ENCODE measurements around the gene DEPDC1B. TPM values are rescaled to one million over a fixed set of nuclear protein-coding genes. Genes with fewer than 3 reads are reported as not detected.

DEPDC1B gene
- 12.9 to 17.5 TPM (median 15.0 TPM) in 5 replicates for total RNA-seq (2022; extraction: Qiagen RNA extraction)

DNA sequence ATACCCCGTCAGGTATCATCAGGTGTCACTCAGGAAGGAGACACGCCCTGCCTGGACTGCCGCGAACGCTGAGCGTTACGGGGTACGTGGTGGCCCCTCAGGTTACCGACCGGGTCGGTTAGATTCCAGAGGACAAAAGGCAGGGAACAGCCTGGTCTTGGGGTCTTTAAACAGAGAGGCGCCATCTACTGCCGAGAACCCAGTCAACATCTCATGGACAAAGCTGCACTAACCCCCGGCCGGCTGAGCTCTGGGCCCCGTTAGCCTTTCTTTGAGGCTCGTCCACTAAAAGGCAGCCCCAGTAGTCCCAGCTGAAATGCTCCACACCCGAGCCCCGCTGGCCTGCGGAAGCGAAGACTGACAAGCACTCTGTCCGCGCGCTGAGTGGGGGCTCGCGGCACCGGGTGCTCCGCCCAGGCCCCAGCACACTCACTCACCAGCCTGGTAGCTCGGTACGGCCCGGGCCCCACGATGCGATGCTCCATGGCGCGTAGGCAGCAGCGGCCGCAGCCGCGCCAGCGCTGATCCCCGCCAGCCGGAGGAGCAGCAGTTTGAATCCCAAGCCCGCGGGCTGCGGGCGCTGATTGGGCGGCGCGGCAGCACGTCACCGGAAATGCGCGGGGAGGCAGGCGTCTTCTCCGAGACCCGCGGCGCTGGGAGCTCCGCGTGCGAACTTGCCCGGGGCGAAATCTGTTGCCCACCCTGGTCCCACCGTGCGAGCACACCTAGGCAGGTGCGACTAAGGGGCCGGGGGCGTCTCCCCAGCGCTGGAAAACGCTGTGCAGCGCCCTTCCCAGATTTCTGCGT is at the start of gene DEPDC1B:
Gene DEPDC1B (minus strand): TSS at position 558 of the 807 bp plus-strand sequence. CDS start 73 bp downstream, at position 485.

Other genes starting within 250 kb of the DEPDC1B start
- 9.2 to 12.6 TPM (median 11.2 TPM) in 5 replicates for gene ELOVL7, start 144.1 kb upstream of the DEPDC1B start, total RNA-seq (2022; extraction: Qiagen RNA extraction)
- 10.9 to 20.4 TPM (median 12.0 TPM) in 5 replicates for gene ERCC8, start 244.9 kb upstream of the DEPDC1B start, total RNA-seq (2022; extraction: Qiagen RNA extraction)
- 64.5 to 77.0 TPM (median 70.9 TPM) in 5 replicates for gene NDUFAF2, start 245.0 kb upstream of the DEPDC1B start, total RNA-seq (2022; extraction: Qiagen RNA extraction)

Data from A549 treated with AZD2906 at 1 μM for 4 hours (cell line).